GM18511 (cell line): ENCODE results near the gene PTMA.
"Not testable (repeated sequence)": the region's sequence is repeated elsewhere in the genome, so short reads cannot be mapped to it uniquely, and the experiment has no call there.

Experiments
- ATAC-seq: cut with Tn5 transposase; IDR thresholded peaks from one replicate; pipeline ENCODE4 v1.9.1; 2021; ENCODE audit warnings: mild to moderate bottlenecking, moderate library complexity; ENCODE audit not compliant: unreplicated experiment

The PTMA gene

GRCh38 chr2:231749016-231749415 lies 40.7 kb downstream of the PTMA start:
- not testable (repeated sequence) for ATAC-seq

DNA sequence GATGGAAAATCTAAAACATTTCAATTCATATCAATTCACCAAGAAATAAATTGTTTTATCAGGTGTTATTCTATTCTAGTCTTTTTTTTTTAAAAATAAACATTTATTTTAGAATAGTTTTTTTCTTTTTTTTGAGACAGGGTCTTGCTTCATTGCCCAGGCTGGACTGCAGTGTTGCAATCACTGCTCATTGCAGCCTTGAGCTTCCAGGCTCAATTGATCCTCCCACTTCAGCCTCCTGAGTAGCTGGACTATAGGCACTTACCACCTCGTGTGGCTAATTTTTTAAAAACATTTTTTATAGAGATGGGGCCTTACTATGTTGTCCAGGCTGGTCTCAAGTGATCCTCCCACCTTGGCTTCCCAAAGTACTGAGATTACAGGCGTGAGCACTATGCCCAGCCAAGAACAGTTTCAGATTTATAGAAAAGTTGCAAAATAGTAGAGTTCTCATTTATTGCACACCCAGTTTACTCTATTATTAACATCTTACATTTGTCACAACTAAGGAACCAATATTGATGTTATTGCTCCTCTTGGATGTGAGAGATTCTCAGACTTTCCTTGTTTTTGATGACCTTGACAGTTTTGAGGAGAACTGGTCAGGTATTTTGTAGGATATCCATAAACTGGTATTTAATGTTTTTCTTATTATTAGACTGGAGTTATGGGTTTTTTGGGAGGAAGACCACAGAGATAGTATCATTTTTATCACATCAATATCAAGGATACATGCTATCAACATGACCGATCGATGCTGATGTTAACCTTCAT lies 42.9 kb downstream of the PTMA start:
- no peak for ATAC-seq

DNA sequence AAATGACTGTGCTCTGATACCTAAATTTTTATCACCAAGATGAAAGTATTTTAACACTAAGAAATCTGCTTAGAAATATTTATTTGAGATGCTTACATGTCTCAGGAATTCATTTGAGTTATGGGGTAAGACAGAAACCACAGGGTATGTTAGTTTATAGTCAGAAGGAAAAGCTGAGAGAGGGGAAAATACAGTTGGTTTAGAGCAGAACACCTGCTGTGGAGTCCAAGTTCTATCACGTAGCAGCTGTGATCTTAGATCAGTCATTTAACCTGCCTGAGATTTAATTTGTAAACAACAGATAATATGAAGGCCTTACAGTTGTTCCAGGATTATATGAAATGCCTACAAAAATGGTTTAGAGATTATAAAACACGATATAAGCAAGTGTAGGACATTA lies 43.7 kb downstream of the PTMA start:
- ATAC-seq: no peak

DNA sequence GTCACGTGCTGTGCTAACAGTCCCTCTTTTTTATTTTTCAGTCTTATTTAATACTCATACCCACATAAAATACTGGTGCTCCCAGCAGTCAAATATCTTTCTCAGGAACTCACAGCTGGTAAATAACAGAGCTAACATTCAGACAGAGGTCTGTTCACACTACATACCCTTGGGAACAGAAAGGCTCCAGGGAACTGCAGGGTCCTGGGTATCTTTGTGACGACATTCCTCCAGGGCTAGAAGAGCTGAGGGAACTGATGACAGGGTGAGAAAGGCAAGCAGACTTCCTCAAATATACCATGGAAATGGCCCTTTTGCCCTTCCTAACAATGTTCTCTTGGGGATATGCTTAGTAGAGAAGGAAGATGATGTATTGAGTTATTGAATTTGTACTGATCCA lies 53.4 kb downstream of the PTMA start:
- no peak for ATAC-seq
